DND-41 (cell line): ENCODE results near the gene LURAP1L.

Source experiments
- ATAC-seq: fragments of 200-7000 bp; cut with Tn5 transposase; 3 replicates; pipeline ENCODE4 v1.9.1; 2021; ENCODE audit warnings: low read depth; ENCODE audit not compliant: insufficient read depth
- DNase-seq: peaks from one replicate; pipeline ENCODE4 v3.0.0-alpha.2; 2020
- H2AFZ ChIP-seq: 2 replicates; pipeline ENCODE4 v1.6.0; 2012; ENCODE audit warnings: low read depth, low read length
- H3K27ac ChIP-seq: 2 replicates; pipeline ENCODE4 v1.5.1; 2012; ENCODE audit warnings: low read length, inconsistent platforms
- H3K27me3 ChIP-seq: fragments of 200-600 bp; sonication (generic); 2 replicates; pipeline ENCODE4 v1.6.0; 2012; ENCODE audit warnings: low read length, mild to moderate bottlenecking, inconsistent platforms; ENCODE audit not compliant: insufficient read depth, poor library complexity
- H3K36me3 ChIP-seq: 2 replicates; pipeline ENCODE4 v1.5.1; 2012; ENCODE audit warnings: low read length, inconsistent platforms; ENCODE audit not compliant: insufficient read depth
- H3K4me1 ChIP-seq: 2 replicates; pipeline ENCODE4 v1.5.1; 2012; ENCODE audit warnings: mild to moderate bottlenecking, low read length; ENCODE audit not compliant: insufficient read depth
- H3K4me2 ChIP-seq: 2 replicates; pipeline ENCODE4 v1.6.0; 2012; ENCODE audit warnings: mild to moderate bottlenecking, moderate library complexity, low read length, inconsistent platforms; ENCODE audit not compliant: insufficient read depth
- H3K4me3 ChIP-seq, 2 experiments: fragments of 200-600 bp in 1 of 2; shearing (Covaris generic) in 1 of 2; 2 replicates each; pipeline ENCODE4 v1.5.1; 2012 to 2016; ENCODE audit warnings: inconsistent platforms in 2 of 2, low read length in 2 of 2, mild to moderate bottlenecking in 2 of 2, low read depth in 1 of 2, moderate library complexity in 1 of 2
- H3K79me2 ChIP-seq: 2 replicates; pipeline ENCODE4 v1.6.0; 2012; ENCODE audit warnings: low read length, inconsistent platforms; ENCODE audit not compliant: insufficient read depth
- H3K9ac ChIP-seq: 2 replicates; pipeline ENCODE4 v1.6.0; 2012; ENCODE audit warnings: low read depth, mild to moderate bottlenecking, inconsistent platforms, low read length, moderate library complexity
- H3K9me3 ChIP-seq: 2 replicates; pipeline ENCODE4 v1.5.1; 2012; ENCODE audit warnings: low read length, moderate library complexity, mild to moderate bottlenecking, inconsistent platforms; ENCODE audit not compliant: insufficient read depth, severe bottlenecking
- H4K20me1 ChIP-seq: 2 replicates; pipeline ENCODE4 v1.6.0; 2012; ENCODE audit warnings: low read length; ENCODE audit not compliant: insufficient read depth
- CTCF ChIP-seq: IDR thresholded peaks from 2 replicates; pipeline ENCODE4 v1.5.1; 2012; ENCODE audit warnings: borderline replicate concordance, low read length, moderate library complexity, mild to moderate bottlenecking; ENCODE audit not compliant: poor library complexity, severe bottlenecking; ENCODE audit errors: extremely low read depth
- EZH2 ChIP-seq: IDR thresholded peaks from 3 replicates; pipeline ENCODE4 v1.6.1; 2012; ENCODE audit warnings: borderline replicate concordance, low read depth, mild to moderate bottlenecking, moderate library complexity, low read length, inconsistent platforms; ENCODE audit not compliant: severe bottlenecking

Gene LURAP1L

GRCh38 chr9:12777121-12778022 lies 2.6 kb downstream of the LURAP1L start:
- Histone ChIP-seq H3K4me3 (no peak overlapping the region), H3K36me3 (no peaks in the 10 kb centered on the region), H3K9me3 (no peaks in the 10 kb centered on the region), H3K27ac (no peak overlapping the region), H3K4me2 (no peak overlapping the region), H3K79me2 (no peaks in the 10 kb centered on the region), H3K9ac (no peak overlapping the region), H4K20me1 (no peaks in the 10 kb centered on the region), H3K4me1 (no peaks in the 10 kb centered on the region), H2AFZ (no peak overlapping the region), H3K27me3 (no peaks in the 10 kb centered on the region)
- no peak for ATAC-seq
- TF ChIP-seq EZH2 (no peak), CTCF (no peak)
- no peak for DNase-seq

GRCh38 chr9:12778389-12778788 lies 3.6 kb downstream of the LURAP1L start:
- TF ChIP-seq CTCF: no peak
- TF ChIP-seq EZH2: no peak
- H3K9ac ChIP-seq: no peak overlapping the region
- no peak overlapping the region for H3K27ac ChIP-seq
- no peak overlapping the region for H3K4me3 ChIP-seq
- DNase-seq (no peak), ATAC-seq (no peak)
- H3K27me3 ChIP-seq: no peaks in the 10 kb centered on the region
- H3K36me3 ChIP-seq: no peaks in the 10 kb centered on the region
- H3K4me1 ChIP-seq: no peaks in the 10 kb centered on the region
- H3K9me3 ChIP-seq: no peaks in the 10 kb centered on the region
- H3K79me2 ChIP-seq: no peaks in the 10 kb centered on the region
- H2AFZ ChIP-seq: no peak overlapping the region
- H3K4me2 ChIP-seq: no peak overlapping the region
- no peaks in the 10 kb centered on the region for H4K20me1 ChIP-seq

GRCh38 chr9:12781226-12781733 lies 6.5 kb downstream of the LURAP1L start:
- H3K4me2 ChIP-seq: no peak overlapping the region
- H3K27me3 ChIP-seq: no peaks in the 10 kb centered on the region
- H3K36me3 ChIP-seq: no peaks in the 10 kb centered on the region
- H3K9me3 ChIP-seq: no peaks in the 10 kb centered on the region
- no peaks in the 10 kb centered on the region for H3K79me2 ChIP-seq
- H2AFZ ChIP-seq: no peak overlapping the region
- no peak for DNase-seq
- no peaks in the 10 kb centered on the region for H4K20me1 ChIP-seq
- no peak for TF ChIP-seq EZH2
- no peak for TF ChIP-seq CTCF
- H3K9ac ChIP-seq: no peak overlapping the region
- ATAC-seq: no peak
- H3K27ac ChIP-seq: no peak overlapping the region
- H3K4me3 ChIP-seq: no peak overlapping the region
- H3K4me1 ChIP-seq: no peaks in the 10 kb centered on the region
